Tibial nerve (tissue), 4 donors: ENCODE results near the gene ABCA5. TPM values are rescaled to one million over a fixed set of nuclear protein-coding genes. Genes with fewer than 3 reads are reported as not detected.

Source experiments
- DNase-seq, 2 donors: peaks; one replicate each; pipeline ENCODE4 v3.0.0-alpha.2; 2019; ENCODE audit warnings: low spot score in 2 of 2
- H3K27ac ChIP-seq, 4 donors: fragments of 200-600 bp; sonication (generic) in 3 of 4; one replicate each; pipeline ENCODE4 v1.5.1; 2017 to 2019; ENCODE audit warnings: mild to moderate bottlenecking in 1 of 4
- H3K27me3 ChIP-seq, 2 donors: fragments of 200-600 bp; sonication (generic) in 1 of 2; one replicate each; pipeline versions ENCODE4 v1.5.1 to v1.6.0; 2017 to 2019
- H3K36me3 ChIP-seq, 3 donors: fragments of 200-600 bp; sonication (generic); one replicate each; pipeline ENCODE4 v1.5.1; 2018 to 2019
- H3K4me1 ChIP-seq, 4 donors: fragments of 200-600 bp; sonication (generic) in 3 of 4; one replicate each; pipeline ENCODE4 v1.5.1; 2017 to 2019
- H3K4me3 ChIP-seq, 4 donors: fragments of 200-600 bp; sonication (generic) in 3 of 4; one replicate each; pipeline ENCODE4 v1.5.1; 2017 to 2019; ENCODE audit warnings: mild to moderate bottlenecking in 1 of 4, moderate library complexity in 1 of 4
- H3K9me3 ChIP-seq, 4 donors: fragments of 200-600 bp; sonication (generic) in 3 of 4; one replicate each; pipeline ENCODE4 v1.5.1; 2017 to 2019
- EP300 ChIP-seq, 2 donors: sonication (generic); formaldehyde crosslinking; IDR thresholded peaks; one replicate each; pipeline ENCODE4 v1.6.1; 2017; ENCODE audit warnings: antibody characterized with exemption in 2 of 2, mild to moderate bottlenecking in 1 of 2
- POLR2A ChIP-seq, 2 donors: fragments of 450-650 bp; IDR thresholded peaks; one replicate each; pipeline ENCODE4 v1.6.1; 2017; ENCODE audit warnings: antibody characterized with exemption in 2 of 2, mild to moderate bottlenecking in 2 of 2, moderate library complexity in 2 of 2
- WGBS, 2 donors: methylation state at CpG; one replicate each; pipeline ENCODE4 v1.1.5; 2018; 5-methylcytosine and 5-hydroxymethylcytosine counted together
- total RNA-seq, 4 donors: library from RNA; depleted of rRNA; stranded (reverse); fragments of >200 nt; gene quantifications; one replicate each; pipeline ENCODE4 v1.1.0, GENCODE V29; 2016
- TF ChIP-seq, protein P1 (sequence below), 5 experiments: fragments of 200-600 bp in 3 of 5; fragments of 450-650 bp in 2 of 5; sonication (generic) in 3 of 5; IDR thresholded peaks; one replicate each; pipeline ENCODE4 v1.5.1; 2016 to 2019; ENCODE audit warnings: antibody characterized with exemption in 5 of 5, mild to moderate bottlenecking in 3 of 5, moderate library complexity in 2 of 5

ABCA5 gene
- total RNA-seq, 4 donors from 2014 or later: 37.5 to 79.0 (median 58.2) TPM

DNA sequence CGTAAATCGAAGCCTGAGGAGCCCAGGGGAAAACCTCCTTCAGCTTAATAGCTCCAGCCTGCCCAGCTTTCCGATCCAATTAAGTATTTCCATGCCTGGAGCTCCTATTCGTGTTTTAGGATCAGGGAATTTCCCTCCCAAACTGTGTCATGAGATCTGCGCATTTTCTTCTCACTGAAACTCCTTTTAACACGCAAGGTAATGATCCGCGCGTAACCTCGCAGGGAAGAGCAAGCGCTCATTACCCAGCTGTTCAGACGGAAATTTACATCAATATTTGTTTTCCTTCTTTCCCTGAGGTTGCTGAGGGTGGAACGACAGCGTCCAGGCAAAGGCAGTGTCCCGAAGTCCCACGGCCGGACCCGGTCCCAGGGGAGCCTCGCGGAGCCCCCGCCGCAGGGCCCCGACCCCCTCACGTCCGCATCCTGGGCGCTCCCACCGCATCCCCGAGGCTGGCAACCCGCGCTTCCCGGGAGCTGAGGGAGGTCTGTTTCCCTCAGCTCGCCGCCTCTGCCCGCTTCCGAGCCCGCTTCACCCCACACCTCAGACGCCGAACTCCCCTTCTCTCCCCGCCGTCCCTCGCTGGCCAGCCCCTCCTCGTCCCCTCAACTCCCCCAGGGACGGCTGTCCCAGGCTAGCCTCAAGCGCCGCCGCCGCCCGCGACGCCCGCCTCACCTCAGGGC, 415 bp downstream of the ABCA5 start:
- TF ChIP-seq, protein P1, sequence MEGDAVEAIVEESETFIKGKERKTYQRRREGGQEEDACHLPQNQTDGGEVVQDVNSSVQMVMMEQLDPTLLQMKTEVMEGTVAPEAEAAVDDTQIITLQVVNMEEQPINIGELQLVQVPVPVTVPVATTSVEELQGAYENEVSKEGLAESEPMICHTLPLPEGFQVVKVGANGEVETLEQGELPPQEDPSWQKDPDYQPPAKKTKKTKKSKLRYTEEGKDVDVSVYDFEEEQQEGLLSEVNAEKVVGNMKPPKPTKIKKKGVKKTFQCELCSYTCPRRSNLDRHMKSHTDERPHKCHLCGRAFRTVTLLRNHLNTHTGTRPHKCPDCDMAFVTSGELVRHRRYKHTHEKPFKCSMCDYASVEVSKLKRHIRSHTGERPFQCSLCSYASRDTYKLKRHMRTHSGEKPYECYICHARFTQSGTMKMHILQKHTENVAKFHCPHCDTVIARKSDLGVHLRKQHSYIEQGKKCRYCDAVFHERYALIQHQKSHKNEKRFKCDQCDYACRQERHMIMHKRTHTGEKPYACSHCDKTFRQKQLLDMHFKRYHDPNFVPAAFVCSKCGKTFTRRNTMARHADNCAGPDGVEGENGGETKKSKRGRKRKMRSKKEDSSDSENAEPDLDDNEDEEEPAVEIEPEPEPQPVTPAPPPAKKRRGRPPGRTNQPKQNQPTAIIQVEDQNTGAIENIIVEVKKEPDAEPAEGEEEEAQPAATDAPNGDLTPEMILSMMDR (IDR thresholded peaks at IDR 0.05): no peak
- TF ChIP-seq POLR2A (IDR thresholded peaks at IDR 0.05): no peak
- no peak for TF ChIP-seq EP300 (IDR thresholded peaks at IDR 0.05)
- H3K27ac ChIP-seq: peak overlapping the region; percentile 66 to 90 (median 86)
- no peak for DNase-seq

DNA sequence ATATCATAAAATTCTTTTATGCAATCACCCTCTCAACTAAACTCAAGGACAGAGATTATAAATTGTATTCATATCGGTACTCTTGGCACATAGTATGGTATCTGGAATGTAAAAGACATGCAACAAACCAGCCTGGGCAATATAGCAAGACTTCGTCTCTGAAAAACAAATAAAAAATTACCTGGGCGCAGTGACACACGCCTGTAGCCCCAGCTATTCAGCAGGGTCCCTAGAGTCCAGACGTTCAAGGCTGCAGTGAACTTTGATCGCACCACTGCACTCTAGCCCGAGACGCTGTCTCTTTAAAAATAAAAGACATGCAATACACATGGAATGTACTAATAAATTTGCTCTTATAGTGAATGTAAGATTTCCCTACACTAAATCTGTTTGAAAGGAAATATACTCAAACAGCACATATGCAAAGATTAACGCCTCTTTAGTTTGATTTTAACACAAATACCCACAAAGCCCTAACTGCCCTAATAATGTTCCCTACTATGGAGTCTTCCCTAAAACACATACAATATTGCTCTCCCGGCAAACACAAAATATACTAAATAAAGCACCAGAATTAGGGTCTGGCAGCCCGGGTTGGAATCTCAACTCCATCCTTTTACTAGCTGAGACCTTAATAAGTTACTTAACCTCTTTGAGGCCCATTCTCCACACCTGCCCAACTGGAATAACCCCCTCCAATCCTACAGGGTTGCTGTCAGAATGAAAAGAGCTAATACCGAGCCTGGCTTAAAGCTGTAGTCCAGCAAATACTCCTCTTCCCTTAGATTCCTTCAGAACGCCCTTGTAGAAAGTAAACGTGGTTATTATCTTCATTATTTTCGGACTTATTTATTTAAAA, 1.2 kb downstream of the ABCA5 start:
- Histone ChIP-seq H3K4me1 (peaks cover 0 to 18% (median 14%) of the 10 kb centered on the region in 4 donors), H3K9me3 (no peaks in the 10 kb centered on the region), H3K4me3 (peak overlapping the region; percentile 69 to 88 (median 76)), H3K27ac (peak overlapping the region; percentile 66 to 90 (median 86)), H3K36me3 (peaks cover 0 to 5% (median 0%) of the 10 kb centered on the region in 3 donors), H3K27me3 (no peaks in the 10 kb centered on the region)
- WGBS, 2 donors: 54 to 56% methylated on average over 15 of the region's 15 CpGs
- TF ChIP-seq POLR2A (IDR thresholded peaks at IDR 0.05) (no peak), EP300 (IDR thresholded peaks at IDR 0.05) (no peak)
- TF ChIP-seq, protein P1 (IDR thresholded peaks at IDR 0.05): no peak
- DNase-seq: no peak

More for the DNA sequence above, 415 bp downstream of the ABCA5 start:
- WGBS, 2 donors: 0 to 2% methylated on average over 43 to 45 of the region's 51 CpGs
- H3K4me3 ChIP-seq: peak overlapping the region; percentile 69 to 88 (median 76)
- H3K9me3 ChIP-seq: no peaks in the 10 kb centered on the region
- peaks cover 0 to 18% (median 14%) of the 10 kb centered on the region in 4 donors for H3K4me1 ChIP-seq
- no peaks in the 10 kb centered on the region for H3K36me3 ChIP-seq
- no peaks in the 10 kb centered on the region for H3K27me3 ChIP-seq

DNA sequence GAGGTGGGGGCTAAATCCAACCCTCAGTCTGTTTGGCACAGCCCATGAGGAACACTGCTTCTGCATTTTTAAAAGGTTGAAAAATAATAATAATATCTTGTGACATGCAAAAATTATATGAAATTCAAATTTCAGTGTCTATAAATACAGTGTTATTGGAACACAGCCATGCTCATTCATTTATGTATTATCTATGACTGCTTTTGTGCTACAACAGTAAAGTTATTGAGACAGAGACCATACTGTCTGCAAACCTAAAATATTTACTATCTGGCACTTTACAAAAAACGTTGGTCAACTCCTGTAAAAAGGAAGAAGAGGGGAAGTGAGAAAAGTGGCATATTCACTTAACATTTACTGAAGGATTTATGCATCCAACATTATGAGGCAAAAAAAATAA, 3.1 kb downstream of the ABCA5 start:
- no peak overlapping the region for H3K27ac ChIP-seq
- no peaks in the 10 kb centered on the region for H3K27me3 ChIP-seq
- TF ChIP-seq POLR2A (IDR thresholded peaks at IDR 0.05) (no peak), EP300 (IDR thresholded peaks at IDR 0.05) (no peak)
- TF ChIP-seq, protein P1 (IDR thresholded peaks at IDR 0.05): no peak
- no peak overlapping the region for H3K4me3 ChIP-seq
- no peaks in the 10 kb centered on the region for H3K9me3 ChIP-seq
- no peak for DNase-seq
- H3K36me3 ChIP-seq: peaks cover 0 to 5% (median 0%) of the 10 kb centered on the region in 3 donors
- H3K4me1 ChIP-seq: peaks cover 0 to 18% (median 14%) of the 10 kb centered on the region in 4 donors
- 26% methylated on average over 1 of the region's 1 CpG for WGBS, 2 donors

DNA sequence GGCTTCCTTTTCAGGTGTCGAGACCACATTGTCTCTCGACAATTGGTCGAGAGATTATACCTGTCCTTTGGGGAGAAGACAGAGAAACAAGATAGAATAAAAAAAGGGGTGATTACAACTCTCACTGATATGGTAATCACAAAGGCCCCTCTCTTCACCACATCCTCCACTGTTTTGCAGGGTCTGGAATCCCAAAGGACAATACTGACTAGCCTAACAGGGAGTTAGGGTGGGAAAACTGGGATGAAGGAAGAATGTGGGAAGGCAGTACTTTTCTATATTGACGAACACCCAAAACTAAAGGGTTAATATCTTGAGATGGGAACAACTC, 6.1 kb downstream of the ABCA5 start:
- no peak for TF ChIP-seq EP300 (IDR thresholded peaks at IDR 0.05)
- peaks cover 0 to 9% (median 6%) of the 10 kb centered on the region in 4 donors for H3K4me1 ChIP-seq
- H3K9me3 ChIP-seq: no peaks in the 10 kb centered on the region
- H3K27ac ChIP-seq: no peak overlapping the region
- peaks cover 0 to 5% (median 0%) of the 10 kb centered on the region in 3 donors for H3K36me3 ChIP-seq
- no peak overlapping the region for H3K4me3 ChIP-seq
- H3K27me3 ChIP-seq: no peaks in the 10 kb centered on the region
- WGBS, 2 donors: 92 to 93% methylated on average over 4 of the region's 4 CpGs
- DNase-seq: no peak

- no peaks in the 10 kb centered on the region for H3K9me3 ChIP-seq
- 59 to 60% methylated on average over 5 of the region's 5 CpGs for WGBS, 2 donors
- no peak for DNase-seq
Observed at GRCh38 chr17:69320210-69320907, 6.6 kb downstream of the ABCA5 start.

More at GRCh38 chr17:69320210-69320907, 6.6 kb downstream of the ABCA5 start:
- TF ChIP-seq POLR2A (IDR thresholded peaks at IDR 0.05) (no peak), EP300 (IDR thresholded peaks at IDR 0.05) (no peak)
- TF ChIP-seq, protein P1 (IDR thresholded peaks at IDR 0.05): no peak
- Histone ChIP-seq H3K4me1 (peaks cover 0 to 5% (median 1%) of the 10 kb centered on the region in 4 donors), H3K36me3 (peaks cover 0 to 5% (median 0%) of the 10 kb centered on the region in 3 donors), H3K27ac (no peak overlapping the region), H3K4me3 (no peak overlapping the region), H3K27me3 (no peaks in the 10 kb centered on the region)
